Muscle of leg (tissue), 16 donors: ENCODE measurements around the gene DENND10. TPM values are rescaled to one million over a fixed set of nuclear protein-coding genes. Genes with fewer than 3 reads are reported as not detected.
A peak's percentile ranks its signal among the peaks of the same experiment; 100 is the strongest.

Experiments used
- DNase-seq: peaks from one replicate; pipeline ENCODE4 v3.0.0; 2013
- H3K27ac ChIP-seq: one replicate; pipeline ENCODE4 v1.5.1; 2013; ENCODE audit warnings: mild to moderate bottlenecking, low read length, control low read depth
- H3K27me3 ChIP-seq: one replicate; pipeline ENCODE4 v1.6.1; 2013; ENCODE audit warnings: low read length; ENCODE audit not compliant: control insufficient read depth, insufficient read depth
- H3K36me3 ChIP-seq: one replicate; pipeline ENCODE4 v1.6.1; 2013; ENCODE audit warnings: low read length; ENCODE audit not compliant: control insufficient read depth, insufficient read depth
- H3K4me1 ChIP-seq: one replicate; pipeline ENCODE4 v1.6.1; 2013; ENCODE audit warnings: low read length; ENCODE audit not compliant: control insufficient read depth, insufficient read depth
- H3K4me3 ChIP-seq: one replicate; pipeline ENCODE4 v1.5.1; 2013; ENCODE audit warnings: low read length, control low read depth
- H3K9me3 ChIP-seq: replicated peaks from 2 replicates; pipeline ENCODE4 v1.6.1; 2013; ENCODE audit warnings: low read depth, low read length; ENCODE audit not compliant: control insufficient read depth
- WGBS: methylation state at CpG from one replicate; pipeline ENCODE4 v1.1.5; 2013; ENCODE audit warnings: missing lambda C conversion rate; ENCODE audit not compliant: insufficient coverage; 5-methylcytosine and 5-hydroxymethylcytosine counted together
- long read RNA-seq, 11 donors: transcript quantifications; one replicate each; lab custom pipeline, GENCODE V29; 2026
- polyA plus RNA-seq, 8 donors: library from polyadenylated mRNA; unstranded; fragments of 120-200 nt; gene quantifications; one replicate each; pipeline versions ENCODE4 v1.2.1 to v1.2.3, GENCODE V29; 2013; ENCODE audit warnings: inconsistent platforms in 1 of 8, low replicate concordance in 1 of 8; ENCODE audit not compliant: insufficient read length in 8 of 8, insufficient read depth in 1 of 8
- total RNA-seq: library from RNA; stranded (reverse); fragments of 120-200 nt; gene quantifications from one replicate; pipeline ENCODE4 v1.2.4, GENCODE V29; 2013

DENND10 gene, protein sequence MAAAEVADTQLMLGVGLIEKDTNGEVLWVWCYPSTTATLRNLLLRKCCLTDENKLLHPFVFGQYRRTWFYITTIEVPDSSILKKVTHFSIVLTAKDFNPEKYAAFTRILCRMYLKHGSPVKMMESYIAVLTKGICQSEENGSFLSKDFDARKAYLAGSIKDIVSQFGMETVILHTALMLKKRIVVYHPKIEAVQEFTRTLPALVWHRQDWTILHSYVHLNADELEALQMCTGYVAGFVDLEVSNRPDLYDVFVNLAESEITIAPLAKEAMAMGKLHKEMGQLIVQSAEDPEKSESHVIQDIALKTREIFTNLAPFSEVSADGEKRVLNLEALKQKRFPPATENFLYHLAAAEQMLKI
- total RNA-seq (32.5 TPM), polyA plus RNA-seq (10 to 100 TPM; 24.7 to 38.5 (median 33.6) TPM)
- long read RNA-seq, donor 1, partial matches to known transcripts: 0 of 12 reads
- long read RNA-seq, donor 1, other reads (novel, unspliced or antisense): 10 of 12 reads
- long read RNA-seq, donor 2, partial matches to known transcripts: 0 of 1 reads
- long read RNA-seq, donor 2, other reads (novel, unspliced or antisense): 0 of 1 reads
- long read RNA-seq, donor 3, partial matches to known transcripts: 8 of 17 reads
- long read RNA-seq, donor 3, other reads (novel, unspliced or antisense): 8 of 17 reads
- long read RNA-seq, donor 4, partial matches to known transcripts: 0 of 2 reads
- long read RNA-seq, donor 4, other reads (novel, unspliced or antisense): 0 of 2 reads
- long read RNA-seq, donor 5, transcript FAM45A-204 (2 exons, 992 nt): minor isoform, 6 of 77 reads
- long read RNA-seq, donor 5, transcript FAM45A-201 (9 exons, 1,648 nt): major isoform, 7 of 77 reads
- long read RNA-seq, donor 5, partial matches to known transcripts: 53 of 77 reads
- long read RNA-seq, donor 5, other reads (novel, unspliced or antisense): 11 of 77 reads
- long read RNA-seq, donor 6, transcript FAM45A-201 (9 exons, 1,648 nt): major isoform, 7 of 612 reads
- long read RNA-seq, donor 6, partial matches to known transcripts: 579 of 612 reads
- long read RNA-seq, donor 6, other reads (novel, unspliced or antisense): 25 of 612 reads
- long read RNA-seq, donor 7, partial matches to known transcripts: 20 of 23 reads
- long read RNA-seq, donor 7, other reads (novel, unspliced or antisense): 0 of 23 reads
- long read RNA-seq, donor 8, partial matches to known transcripts: 206 of 210 reads
- long read RNA-seq, donor 8, other reads (novel, unspliced or antisense): 0 of 210 reads
- long read RNA-seq, donor 9, partial matches to known transcripts: 0 of 1 reads
- long read RNA-seq, donor 9, other reads (novel, unspliced or antisense): 0 of 1 reads
- long read RNA-seq, donor 10, transcript FAM45A-201 (9 exons, 1,648 nt): major isoform, 6 of 380 reads
- long read RNA-seq, donor 10, partial matches to known transcripts: 186 of 380 reads
- long read RNA-seq, donor 10, other reads (novel, unspliced or antisense): 186 of 380 reads
- long read RNA-seq, donor 11, partial matches to known transcripts: 7 of 24 reads
- long read RNA-seq, donor 11, other reads (novel, unspliced or antisense): 10 of 24 reads

DNA sequence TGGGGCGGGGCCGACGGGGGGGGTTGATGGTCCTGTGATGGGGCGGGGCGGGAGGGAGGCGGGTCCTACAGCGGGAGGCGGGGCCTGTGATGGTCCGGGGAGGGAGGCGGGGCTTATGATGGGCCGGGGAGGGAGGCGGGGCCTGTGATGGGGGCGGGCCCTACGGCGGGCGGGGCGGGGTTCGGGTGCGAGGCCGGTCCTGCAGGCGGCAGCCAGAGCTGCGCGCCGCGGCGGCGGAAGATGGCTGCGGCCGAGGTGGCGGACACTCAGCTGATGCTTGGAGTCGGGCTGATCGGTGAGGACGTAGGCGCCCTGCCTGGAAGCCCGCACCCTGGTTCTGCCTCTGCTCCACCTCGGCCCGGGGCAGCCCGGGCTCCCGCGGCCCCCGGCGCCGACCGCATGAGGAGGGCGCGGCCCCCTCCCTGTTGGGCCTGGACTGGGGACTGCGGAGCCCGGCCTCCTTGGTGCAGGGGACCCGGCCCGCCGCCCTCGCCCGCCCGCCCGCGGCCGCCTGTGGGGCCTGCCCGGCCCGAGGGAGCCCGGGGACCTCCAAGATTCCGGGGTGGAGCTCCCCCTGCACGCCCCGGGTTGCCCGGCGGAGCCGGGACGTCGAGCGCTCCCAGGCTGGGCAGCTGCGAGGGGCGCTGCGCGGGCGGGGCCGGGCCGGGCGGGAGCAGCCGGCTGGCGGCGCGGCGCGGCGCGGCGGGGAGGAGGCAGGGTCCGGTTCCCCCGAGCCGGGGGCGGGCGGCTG, at the start of gene DENND10:
DENND10 (plus strand) TSS at position 211 of the 751 bp plus-strand sequence; CDS start at position 241, 30 bp downstream.
- no peaks in the 10 kb centered on the region for H3K27me3 ChIP-seq
- peaks cover 8% of the 10 kb centered on the region for H3K36me3 ChIP-seq
- WGBS: under 1% methylated on average over 76 of the region's 91 CpGs
- H3K27ac ChIP-seq: peak within 1 kb of the TSS; percentile 35
- peak; percentile 86 for DNase-seq
- H3K4me1 ChIP-seq: peaks cover 6% of the 10 kb centered on the region
- no peaks in the 10 kb centered on the region for H3K9me3 ChIP-seq
- peak within 1 kb of the TSS; percentile 62 for H3K4me3 ChIP-seq

DNA sequence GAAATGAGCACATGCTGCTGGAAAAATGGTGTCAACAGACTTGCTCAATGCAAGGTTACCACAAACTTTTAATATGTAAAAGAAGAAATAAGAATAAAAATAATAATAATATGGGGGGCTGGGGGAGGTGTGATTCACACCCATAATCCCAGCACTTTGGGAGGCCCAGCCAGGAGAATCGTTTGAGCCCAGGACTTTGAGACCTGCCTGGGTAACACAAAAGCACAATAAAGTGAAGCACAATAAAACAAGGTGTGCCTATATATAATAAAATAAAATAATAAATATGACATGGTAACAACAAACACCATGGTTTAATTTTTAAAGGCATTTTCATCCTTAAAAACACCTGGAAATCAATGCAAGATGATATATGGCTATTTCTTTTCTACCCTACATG, 48.4 kb upstream of the DENND10 start:
- no CpG with 5 or more reads among the region's 1 CpG for WGBS
- Histone ChIP-seq H3K36me3 (peaks cover 70% of the 10 kb centered on the region), H3K4me3 (no peak overlapping the region), H3K27ac (no peak overlapping the region), H3K9me3 (no peaks in the 10 kb centered on the region), H3K27me3 (no peaks in the 10 kb centered on the region), H3K4me1 (no peaks in the 10 kb centered on the region)
- DNase-seq: no peak

DNA sequence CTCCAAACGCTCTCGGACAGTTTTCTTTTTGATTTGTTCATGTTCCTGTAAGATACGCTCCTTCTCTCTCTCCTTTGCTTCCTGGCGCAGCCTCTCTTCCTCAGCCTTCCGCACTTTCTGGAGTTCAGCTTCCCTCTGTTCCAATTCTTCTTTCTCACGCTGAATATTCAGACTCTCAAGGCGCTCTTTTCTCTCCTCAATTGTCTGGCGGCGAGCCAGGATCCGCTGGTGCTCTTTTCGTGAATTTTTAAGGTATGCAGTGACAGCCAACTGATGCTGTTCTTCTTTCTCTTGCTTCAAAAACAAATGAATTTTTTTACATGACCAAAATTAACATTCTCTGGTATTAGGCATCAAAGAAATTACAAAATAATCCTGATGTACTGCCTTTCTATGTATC, 45.9 kb upstream of the DENND10 start:
- peaks cover 64% of the 10 kb centered on the region for H3K36me3 ChIP-seq
- H3K4me3 ChIP-seq: no peak overlapping the region
- no peak overlapping the region for H3K27ac ChIP-seq
- DNase-seq: no peak
- H3K9me3 ChIP-seq: no peaks in the 10 kb centered on the region
- H3K27me3 ChIP-seq: no peaks in the 10 kb centered on the region
- H3K4me1 ChIP-seq: no peaks in the 10 kb centered on the region
- WGBS: 92% methylated on average over 11 of the region's 11 CpGs

DNA sequence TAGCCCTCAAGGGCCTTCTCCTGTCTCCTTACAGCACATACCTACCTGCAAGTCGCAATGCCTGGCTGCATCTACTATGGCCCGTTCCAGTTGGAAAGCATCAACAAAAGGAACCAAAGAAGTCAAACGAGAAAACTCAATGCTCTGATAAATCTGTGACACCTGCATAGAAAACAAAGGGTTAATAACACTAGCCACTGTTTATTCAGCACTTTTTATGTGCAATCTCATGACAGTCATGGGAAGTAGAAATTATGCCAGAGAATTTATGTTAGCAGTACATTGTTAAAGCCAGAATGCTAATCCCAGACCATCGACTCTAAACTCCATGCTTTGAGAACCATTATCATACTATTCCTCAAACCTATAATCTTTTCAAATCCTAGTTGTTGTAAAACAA, 44.4 kb upstream of the DENND10 start:
- H3K27me3 ChIP-seq: no peaks in the 10 kb centered on the region
- H3K4me3 ChIP-seq: no peak overlapping the region

DNA sequence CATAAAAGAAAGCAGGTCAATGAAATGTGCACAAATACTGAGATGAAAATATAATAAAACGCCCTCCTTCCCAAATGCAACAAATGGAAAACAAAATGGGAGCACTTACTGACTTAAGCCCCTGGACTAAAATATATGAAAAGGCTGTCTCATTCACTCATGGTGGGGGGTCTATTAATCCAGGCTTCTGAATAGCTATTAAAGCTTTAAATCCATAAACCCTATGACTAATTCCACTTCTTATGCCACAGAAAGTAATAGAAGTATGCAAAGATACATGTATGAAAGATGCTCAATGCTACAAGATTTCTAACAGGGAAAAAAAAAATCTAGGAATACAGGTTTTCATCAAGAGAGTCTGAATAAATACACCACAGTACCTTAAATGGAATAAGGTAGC, 43.8 kb upstream of the DENND10 start:
- Histone ChIP-seq H3K27me3 (no peaks in the 10 kb centered on the region), H3K36me3 (peaks cover 68% of the 10 kb centered on the region)
- WGBS: no CpG with 5 or more reads among the region's 1 CpG

More for the DNA sequence above, 44.4 kb upstream of the DENND10 start:
- Histone ChIP-seq H3K9me3 (no peaks in the 10 kb centered on the region), H3K4me1 (no peaks in the 10 kb centered on the region), H3K27ac (no peak overlapping the region), H3K36me3 (peaks cover 67% of the 10 kb centered on the region)
- DNase-seq: no peak
- 93% methylated on average over 2 of the region's 4 CpGs for WGBS

DNA sequence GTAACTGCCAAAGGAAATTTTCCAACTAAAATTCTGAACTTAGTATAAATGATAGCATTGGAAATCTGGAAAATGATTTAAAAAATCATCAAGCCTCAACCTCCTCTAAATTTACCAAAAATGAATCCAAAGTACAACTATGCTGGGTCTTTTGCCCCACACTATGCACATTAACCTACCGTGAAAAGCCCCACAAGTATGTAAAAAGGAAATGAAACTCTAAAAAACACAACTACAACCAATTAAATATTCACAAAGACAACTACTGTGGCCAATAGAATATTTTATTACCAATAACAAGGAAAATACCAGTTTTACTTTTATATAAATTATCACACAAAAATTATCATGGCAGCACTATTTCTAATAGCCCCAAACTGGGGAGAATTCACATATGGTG, 42.6 kb upstream of the DENND10 start:
- Histone ChIP-seq H3K27me3 (no peaks in the 10 kb centered on the region), H3K27ac (no peak overlapping the region), H3K4me3 (no peak overlapping the region), H3K4me1 (no peaks in the 10 kb centered on the region), H3K36me3 (peaks cover 67% of the 10 kb centered on the region), H3K9me3 (no peaks in the 10 kb centered on the region)
- no peak for DNase-seq
- WGBS: no CpG with 5 or more reads among the region's 1 CpG

More for the DNA sequence above, 43.8 kb upstream of the DENND10 start:
- DNase-seq: no peak
- Histone ChIP-seq H3K4me1 (no peaks in the 10 kb centered on the region), H3K4me3 (no peak overlapping the region), H3K27ac (no peak overlapping the region), H3K9me3 (no peaks in the 10 kb centered on the region)

DNA sequence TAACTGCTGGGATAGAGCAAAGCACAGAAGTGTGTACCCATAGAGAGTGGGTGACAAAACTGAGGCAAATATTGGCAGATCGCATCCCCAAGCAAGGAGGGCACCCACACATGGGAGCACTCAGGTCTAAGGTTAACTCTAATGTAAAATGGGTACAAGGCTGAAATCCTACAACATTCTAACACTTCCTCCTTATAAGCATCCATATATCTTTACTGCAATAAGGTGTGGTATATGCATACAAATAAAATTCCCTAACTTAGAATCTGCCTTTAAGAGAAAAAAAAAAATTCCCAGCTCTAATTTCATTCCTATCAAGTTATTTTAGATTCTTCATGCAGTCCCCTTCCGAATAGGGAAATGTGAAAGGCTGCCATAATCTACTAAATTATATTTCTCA, 42.0 kb upstream of the DENND10 start:
- no peak overlapping the region for H3K4me3 ChIP-seq
- H3K27me3 ChIP-seq: no peaks in the 10 kb centered on the region
- no peak overlapping the region for H3K27ac ChIP-seq
- H3K36me3 ChIP-seq: peaks cover 69% of the 10 kb centered on the region
- no peaks in the 10 kb centered on the region for H3K4me1 ChIP-seq
- no peaks in the 10 kb centered on the region for H3K9me3 ChIP-seq
- WGBS: no CpG with 5 or more reads among the region's 2 CpGs
- DNase-seq: no peak

DNA sequence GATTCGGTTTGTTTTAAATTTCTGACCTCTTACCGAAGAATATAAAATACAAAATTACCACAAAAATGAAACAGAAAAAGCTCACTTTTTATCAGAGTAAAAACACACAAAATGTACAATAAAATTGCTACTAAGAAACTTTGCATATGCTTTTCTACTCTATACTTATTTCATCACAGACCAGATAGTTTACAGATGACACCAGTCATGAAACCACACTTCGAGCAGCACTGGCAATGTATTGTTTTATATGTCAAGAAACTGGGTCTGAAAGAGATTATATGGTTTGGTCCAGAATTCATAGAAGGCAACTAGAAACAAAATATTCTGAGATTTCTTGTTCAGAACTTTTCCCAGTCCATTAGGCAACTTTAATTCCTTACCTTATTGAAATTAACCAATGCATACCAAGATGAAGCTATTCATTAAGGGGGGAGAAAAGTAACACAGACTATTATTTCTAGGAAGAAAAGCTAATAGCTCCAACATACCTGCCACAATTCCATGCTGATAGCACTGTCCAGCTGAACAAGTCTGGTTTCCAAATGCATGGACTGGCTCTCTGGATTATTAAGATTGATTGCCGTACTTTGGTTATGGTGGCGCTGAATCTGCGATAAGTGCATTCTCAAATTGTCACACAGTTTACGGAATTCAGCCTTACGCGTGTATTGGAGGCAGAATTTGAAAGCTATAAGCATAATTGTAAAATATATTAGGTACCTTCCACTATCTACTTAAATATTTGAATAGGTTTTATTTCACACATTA, 33.3 kb upstream of the DENND10 start:
- no peak overlapping the region for H3K27ac ChIP-seq
- H3K9me3 ChIP-seq: no peaks in the 10 kb centered on the region
- no peak for DNase-seq
- no CpG with 5 or more reads among the region's 9 CpGs for WGBS
- H3K4me3 ChIP-seq: no peak overlapping the region
- no peaks in the 10 kb centered on the region for H3K27me3 ChIP-seq
- H3K4me1 ChIP-seq: no peaks in the 10 kb centered on the region
- H3K36me3 ChIP-seq: peaks cover 47% of the 10 kb centered on the region
